Ovary (tissue), 9 donors: ENCODE results near the gene IL17RE. TPM values are rescaled to one million over a fixed set of nuclear protein-coding genes. Genes with fewer than 3 reads are reported as not detected.

ENCODE experiments used
- DNase-seq, 5 donors: peaks; one replicate each; pipeline ENCODE4 v3.0.0-alpha.2; 2019 to 2020
- H3K27ac ChIP-seq, 2 donors: fragments of 200-600 bp; one replicate each; pipeline versions ENCODE4 v1.5.1 to v1.8.0; 2019 to 2022
- H3K27me3 ChIP-seq: fragments of 200-600 bp; one replicate; pipeline ENCODE4 v1.8.0; 2022
- H3K36me3 ChIP-seq: fragments of 200-600 bp; sonication (generic); one replicate; pipeline ENCODE4 v1.5.1; 2019
- H3K4me1 ChIP-seq: one replicate; pipeline ENCODE4 v1.8.1; 2013; ENCODE audit warnings: mild to moderate bottlenecking, moderate library complexity; ENCODE audit not compliant: insufficient read depth
- H3K4me3 ChIP-seq: fragments of 200-600 bp; sonication (generic); one replicate; pipeline ENCODE4 v1.5.1; 2017
- H3K9me3 ChIP-seq, 2 donors: fragments of 200-600 bp in 1 of 2; sonication (generic) in 1 of 2; one replicate each; pipeline versions ENCODE4 v1.5.1 to v1.8.1; 2013 to 2019; ENCODE audit warnings: mild to moderate bottlenecking in 1 of 2, moderate library complexity in 1 of 2
- CTCF ChIP-seq, 3 donors: fragments of 450-650 bp in 2 of 3; fragments of 200-600 bp in 1 of 3; IDR thresholded peaks; one replicate each; pipeline versions ENCODE4 v1.5.1 to v1.8.0; 2016 to 2022; ENCODE audit warnings: antibody characterized with exemption in 3 of 3, mild to moderate bottlenecking in 1 of 3
- EP300 ChIP-seq: sonication (generic); formaldehyde crosslinking; IDR thresholded peaks from one replicate; pipeline ENCODE4 v1.6.1; 2017; ENCODE audit warnings: antibody characterized with exemption
- POLR2A ChIP-seq: fragments of 450-650 bp; IDR thresholded peaks from one replicate; pipeline ENCODE4 v1.6.1; 2017; ENCODE audit warnings: antibody characterized with exemption, mild to moderate bottlenecking, moderate library complexity
- WGBS, 3 donors: extraction: QIAGEN DNeasy Blood & Tissue Kit in 1 of 3; methylation state at CpG; one replicate each; pipeline versions ENCODE4 v1.1.5 to v1.1.7; 2013 to 2017; 5-methylcytosine and 5-hydroxymethylcytosine counted together
- intact Hi-C, 4 donors: fragments of 100-400 bp; cut with DNase I; formaldehyde crosslinking; loops; one replicate each; pipeline versions ENCODE4 v1.11.0 to v1.15.1; 2022 to 2023
- polyA plus RNA-seq, 2 donors: library from polyadenylated mRNA; stranded (reverse); fragments of 200-250 nt in 1 of 2; fragments of 350-450 nt in 1 of 2; fragmentation: Illumina TruSeq in 1 of 2; extraction: RNeasy Lipid Tissue Mini Kit (QIAGEN cat#74804) in 1 of 2; gene quantifications; one replicate each; pipeline ENCODE4 v1.2.3, GENCODE V29; 2013 to 2014
- total RNA-seq, 7 donors: library from RNA; depleted of rRNA in 2 of 7; stranded (reverse); fragments of >200 nt in 2 of 7; fragmentation: NEBNext Ultra II Directional in 3 of 7; extraction: Animal tissue kit (Norgen Biotek cat#: 25700) in 3 of 7; gene quantifications; one replicate each; pipeline versions ENCODE4 v1.1.0 to v1.2.4, GENCODE V29; 2016 to 2023
- donor health status: DM: no; HTN: no; CAD: no; lungs with moderate emphysema.
- donor health status: DM: no; HTN: no; CAD: no.
- donor health status: Bipolar disorder and iron deficiency.
- donor health status: DM: yes; HTN: yes; CAD: no.
- donor health status: DM: no; HTN: no; CAD: no.
- donor health status: DM: yes; HTN: yes; CAD: no.

IL17RE gene
- total and polyA plus RNA-seq, 9 donors = 0.48 to 3.6 (median 1.3) TPM

- 87 to 89% (median 89%) methylated on average over 7 of the region's 7 CpGs for WGBS, 3 donors
- intact Hi-C loops = no loop called here
- DNase-seq = no peak
These were observed 6.8 kb downstream of the IL17RE start for GRCh38 chr3:9909221-9910013.

GRCh38 chr3:9911863-9912262 is 9.2 kb downstream of the IL17RE start:
- Histone ChIP-seq H3K9me3 (no peaks in the 10 kb centered on the region), H3K4me3 (no peak overlapping the region), H3K27ac (no peak overlapping the region), H3K27me3 (no peaks in the 10 kb centered on the region), H3K4me1 (peaks cover 11% of the 10 kb centered on the region), H3K36me3 (no peaks in the 10 kb centered on the region)
- TF ChIP-seq EP300 (no peak), POLR2A (no peak), CTCF (IDR thresholded peaks at IDR 0.05) (no peak)
- intact Hi-C loops = no loop called here
- 85 to 89% (median 88%) methylated on average over 8 of the region's 8 CpGs for WGBS, 3 donors
- no peak for DNase-seq

More at GRCh38 chr3:9909221-9910013, 6.8 kb downstream of the IL17RE start:
- peaks cover 2% of the 10 kb centered on the region for H3K4me1 ChIP-seq
- no peak overlapping the region for H3K27ac ChIP-seq
- no peaks in the 10 kb centered on the region for H3K36me3 ChIP-seq
- H3K9me3 ChIP-seq = no peaks in the 10 kb centered on the region
- no peak overlapping the region for H3K4me3 ChIP-seq
- TF ChIP-seq CTCF (IDR thresholded peaks at IDR 0.05) (no peak), POLR2A (no peak), EP300 (no peak)
- no peaks in the 10 kb centered on the region for H3K27me3 ChIP-seq

GRCh38 chr3:9912294-9912935 is 9.8 kb downstream of the IL17RE start:
- DNase-seq = no peak
- H3K36me3 ChIP-seq = no peaks in the 10 kb centered on the region
- no peak overlapping the region for H3K27ac ChIP-seq
- intact Hi-C loops = no loop called here
- H3K4me3 ChIP-seq = no peak overlapping the region
- no peaks in the 10 kb centered on the region for H3K27me3 ChIP-seq
- 84 to 90% (median 85%) methylated on average over 7 of the region's 7 CpGs for whole genome bisulfite sequencing, 3 donors
- peaks cover 11% of the 10 kb centered on the region for H3K4me1 ChIP-seq
- TF ChIP-seq EP300 = no peak
- no peak for TF ChIP-seq POLR2A
- TF ChIP-seq CTCF (IDR thresholded peaks at IDR 0.05) = no peak
- no peaks in the 10 kb centered on the region for H3K9me3 ChIP-seq

GRCh38 chr3:9913601-9914000 is 11.0 kb downstream of the IL17RE start:
- Histone ChIP-seq H3K36me3 (no peaks in the 10 kb centered on the region), H3K9me3 (no peaks in the 10 kb centered on the region), H3K4me3 (no peak overlapping the region), H3K27ac (no peak overlapping the region), H3K27me3 (no peaks in the 10 kb centered on the region), H3K4me1 (peaks cover 13% of the 10 kb centered on the region)
- TF ChIP-seq CTCF (IDR thresholded peaks at IDR 0.05) = no peak
- no peak for TF ChIP-seq POLR2A
- TF ChIP-seq EP300 = no peak
- DNase-seq = no peak
- 68 to 84% (median 77%) methylated on average over 5 of the region's 5 CpGs for WGBS, 3 donors
- intact Hi-C loops = no loop called here
